Prostate gland (tissue), 2 donors: ENCODE results near the gene GNL3.

ENCODE experiments used
- POLR2A ChIP-seq: fragments of 450-650 bp; IDR thresholded peaks from one replicate; pipeline ENCODE4 v1.6.1; 2016; ENCODE audit warnings: antibody characterized with exemption, mild to moderate bottlenecking
- POLR2AphosphoS5 ChIP-seq: sonication (generic); formaldehyde crosslinking; IDR thresholded peaks from one replicate; pipeline ENCODE4 v1.6.1; 2017; ENCODE audit warnings: antibody characterized with exemption
- TF ChIP-seq, protein P1 (sequence below), 4 experiments: fragments of 200-600 bp in 2 of 4; fragments of 450-650 bp in 2 of 4; sonication (generic) in 2 of 4; IDR thresholded peaks; 1 replicate in 3 of 4; 2 replicates in 1 of 4; pipeline ENCODE4 v1.5.1; 2016 to 2019; ENCODE audit warnings: antibody characterized with exemption in 4 of 4, mild to moderate bottlenecking in 2 of 4, moderate library complexity in 2 of 4

DNA sequence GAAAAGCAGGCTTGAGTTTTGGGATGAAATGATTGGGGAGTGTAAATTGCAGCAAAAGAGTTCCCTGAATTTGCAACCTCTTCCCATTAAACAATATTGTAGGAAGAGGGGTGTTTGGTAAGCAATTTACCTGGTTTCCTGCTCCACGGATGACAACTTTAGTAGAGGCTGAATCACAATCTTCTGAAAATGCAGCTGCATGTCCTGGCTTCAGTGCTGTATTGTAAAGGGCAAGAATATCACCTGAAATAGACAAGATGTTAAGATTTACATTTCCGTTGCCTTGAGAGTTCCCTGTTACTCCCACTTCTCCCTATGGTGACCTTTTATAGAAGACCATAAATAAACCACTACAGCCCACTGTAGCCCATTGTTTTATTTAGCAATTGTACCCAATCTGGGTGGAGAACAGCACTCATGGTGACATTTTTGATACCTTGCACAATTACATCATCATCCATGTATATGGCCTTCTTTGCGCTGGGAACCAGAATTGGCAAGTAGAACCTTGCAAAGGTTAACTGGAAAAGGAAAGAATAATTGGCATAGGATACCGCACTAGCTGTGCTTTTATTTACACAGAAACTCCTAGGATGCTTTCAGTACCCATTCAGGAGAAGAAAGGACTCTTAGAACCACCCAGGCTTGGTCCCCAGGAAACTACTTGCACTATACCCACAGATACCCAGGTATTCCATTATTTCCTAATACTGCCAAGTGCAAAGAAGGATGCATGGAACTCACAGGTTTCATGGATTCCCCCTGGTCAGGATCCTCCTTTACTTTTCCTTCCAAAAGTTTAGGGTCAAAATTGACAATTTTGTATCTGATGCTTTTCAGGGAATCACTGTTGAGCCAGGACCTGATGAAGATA is 10.2 kb downstream of the GNL3 start:
- TF ChIP-seq POLR2A, result no peak
- TF ChIP-seq, protein P1, sequence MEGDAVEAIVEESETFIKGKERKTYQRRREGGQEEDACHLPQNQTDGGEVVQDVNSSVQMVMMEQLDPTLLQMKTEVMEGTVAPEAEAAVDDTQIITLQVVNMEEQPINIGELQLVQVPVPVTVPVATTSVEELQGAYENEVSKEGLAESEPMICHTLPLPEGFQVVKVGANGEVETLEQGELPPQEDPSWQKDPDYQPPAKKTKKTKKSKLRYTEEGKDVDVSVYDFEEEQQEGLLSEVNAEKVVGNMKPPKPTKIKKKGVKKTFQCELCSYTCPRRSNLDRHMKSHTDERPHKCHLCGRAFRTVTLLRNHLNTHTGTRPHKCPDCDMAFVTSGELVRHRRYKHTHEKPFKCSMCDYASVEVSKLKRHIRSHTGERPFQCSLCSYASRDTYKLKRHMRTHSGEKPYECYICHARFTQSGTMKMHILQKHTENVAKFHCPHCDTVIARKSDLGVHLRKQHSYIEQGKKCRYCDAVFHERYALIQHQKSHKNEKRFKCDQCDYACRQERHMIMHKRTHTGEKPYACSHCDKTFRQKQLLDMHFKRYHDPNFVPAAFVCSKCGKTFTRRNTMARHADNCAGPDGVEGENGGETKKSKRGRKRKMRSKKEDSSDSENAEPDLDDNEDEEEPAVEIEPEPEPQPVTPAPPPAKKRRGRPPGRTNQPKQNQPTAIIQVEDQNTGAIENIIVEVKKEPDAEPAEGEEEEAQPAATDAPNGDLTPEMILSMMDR (IDR thresholded peaks at IDR 0.05), result no peak
- TF ChIP-seq POLR2AphosphoS5, result no peak
